CD8-positive, alpha-beta memory T cell (primary cell): Measurements from ENCODE around the gene PCDHGB3. TPM values are rescaled to one million over a fixed set of nuclear protein-coding genes. Genes with fewer than 3 reads are reported as not detected.
"Not testable (repeated sequence)": the region's sequence is repeated elsewhere in the genome, so short reads cannot be mapped to it uniquely, and the experiment has no call there.

Experiments used
- CTCF ChIA-PET: fragments of 350-600 bp; sonication (Branson Sonifier 250); formaldehyde crosslinking; loops from one replicate; lab custom pipeline; 2021; ENCODE audit warnings: antibody characterized with exemption; lab: Charles Lee
- POLR2A ChIA-PET: fragments of 350-600 bp; sonication (Branson Sonifier 250); formaldehyde crosslinking; loops from one replicate; lab custom pipeline; 2021; ENCODE audit warnings: antibody characterized with exemption; lab: Charles Lee
- DNase-seq, 5 donors: peaks; one replicate each; pipeline versions ENCODE4 v3.0.0 to v3.0.0-alpha.2; 2020 to 2022; ENCODE audit warnings: mixed read lengths in 1 of 5
- H3K27ac ChIP-seq: one replicate; pipeline ENCODE4 v1.7.0; 2013; ENCODE audit warnings: low read depth, mild to moderate bottlenecking, low read length, moderate library complexity
- H3K27me3 ChIP-seq: 2 replicates; pipeline ENCODE4 v1.7.0; 2013; ENCODE audit warnings: low read length, mild to moderate bottlenecking; ENCODE audit not compliant: insufficient read depth, poor library complexity, severe bottlenecking
- H3K36me3 ChIP-seq: 2 replicates; pipeline ENCODE4 v1.7.0; 2013; ENCODE audit warnings: mild to moderate bottlenecking, low read length, moderate library complexity; ENCODE audit not compliant: insufficient read depth
- H3K4me1 ChIP-seq: 2 replicates; pipeline ENCODE4 v1.7.0; 2013; ENCODE audit warnings: mild to moderate bottlenecking, low read length, moderate library complexity; ENCODE audit not compliant: insufficient read depth
- H3K4me3 ChIP-seq: 2 replicates; pipeline ENCODE4 v1.7.0; 2013; ENCODE audit warnings: mild to moderate bottlenecking, low read length
- H3K9me3 ChIP-seq: 2 replicates; pipeline ENCODE4 v1.7.0; 2013; ENCODE audit warnings: mild to moderate bottlenecking, low read length
- H3K27ac Mint-ChIP-seq, 8 donors: one replicate each; pipeline ENCODE4 v1.8.0; 2020 to 2021; ENCODE audit warnings: mixed read lengths in 8 of 8, mild to moderate bottlenecking in 6 of 8, inconsistent platforms in 3 of 8, moderate library complexity in 3 of 8
- H3K27me3 Mint-ChIP-seq, 2 donors: one replicate each; pipeline ENCODE4 v1.8.0; 2020 to 2021; ENCODE audit warnings: mixed read lengths in 2 of 2, mild to moderate bottlenecking in 1 of 2, moderate library complexity in 1 of 2
- H3K36me3 Mint-ChIP-seq, 3 donors: one replicate each; pipeline ENCODE4 v1.8.0; 2020 to 2021; ENCODE audit warnings: mixed read lengths in 3 of 3, inconsistent platforms in 1 of 3, mild to moderate bottlenecking in 1 of 3
- H3K4me1 Mint-ChIP-seq, 3 donors: one replicate each; pipeline ENCODE4 v1.8.0; 2020 to 2021; ENCODE audit warnings: mixed read lengths in 3 of 3, inconsistent platforms in 1 of 3, mild to moderate bottlenecking in 1 of 3
- H3K4me3 Mint-ChIP-seq, 7 donors: one replicate each; pipeline ENCODE4 v1.8.0; 2020 to 2021; ENCODE audit warnings: mixed read lengths in 7 of 7, mild to moderate bottlenecking in 6 of 7, moderate library complexity in 4 of 7, inconsistent platforms in 2 of 7
- H3K9me3 Mint-ChIP-seq, 5 donors: one replicate each; pipeline ENCODE4 v1.8.0; 2020 to 2022; ENCODE audit warnings: mixed read lengths in 5 of 5, mild to moderate bottlenecking in 3 of 5, moderate library complexity in 2 of 5, inconsistent platforms in 1 of 5
- polyA plus RNA-seq: library from polyadenylated mRNA; unstranded; fragments of 300-500 nt; fragmentation: Illumina TruSeq; gene quantifications from one replicate; pipeline ENCODE4 v1.2.3, GENCODE V29; 2021
- total RNA-seq, 2 experiments: library from RNA; stranded (reverse); gene quantifications; one replicate each; pipeline ENCODE4 v1.2.3, GENCODE V29; 2021

PCDHGB3 gene
- total RNA-seq (under 1 TPM; 0.18 to 0.28 TPM), polyA plus RNA-seq (not detected)

DNA sequence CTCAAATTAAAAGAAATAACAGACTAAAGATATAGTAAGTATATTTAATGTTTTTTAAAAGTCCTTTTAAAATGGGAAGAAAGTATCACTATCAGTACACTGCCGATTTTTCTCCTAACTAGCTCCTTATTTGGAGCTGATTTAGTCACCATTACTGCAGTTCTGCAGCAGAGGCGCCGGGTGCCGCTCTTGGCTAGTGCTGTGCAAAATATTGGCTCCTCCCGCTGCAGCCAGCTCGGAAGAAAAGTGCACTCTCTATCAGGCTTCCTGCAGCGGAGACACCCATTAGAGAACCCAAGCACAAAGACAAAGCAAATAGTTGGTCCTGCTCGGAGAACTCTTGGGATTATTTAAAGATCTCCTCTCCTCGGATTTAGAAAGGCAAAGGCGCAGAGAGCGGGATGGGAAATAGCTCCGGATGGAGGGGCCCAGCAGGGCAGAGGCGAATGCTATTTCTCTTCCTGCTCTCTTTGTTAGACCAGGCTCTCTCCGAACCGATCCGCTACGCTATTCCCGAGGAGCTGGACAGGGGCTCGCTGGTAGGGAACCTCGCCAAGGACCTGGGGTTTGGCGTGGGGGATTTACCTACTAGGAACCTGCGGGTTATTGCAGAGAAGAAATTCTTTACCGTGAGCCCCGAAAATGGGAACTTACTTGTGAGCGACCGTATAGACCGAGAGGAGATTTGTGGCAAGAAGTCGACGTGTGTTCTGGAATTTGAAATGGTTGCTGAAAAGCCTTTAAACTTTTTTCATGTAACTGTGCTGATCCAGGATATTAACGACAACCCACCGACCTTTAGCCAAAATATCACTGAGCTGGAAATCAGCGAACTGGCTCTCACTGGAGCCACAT is at the start of gene PCDHGB3:
Gene PCDHGB3, plus strand, starts transcription at position 249 of the 855 bp plus-strand sequence. Its CDS starts 153 bp downstream, at position 402.
- Mint-ChIP-seq H3K9me3 (peaks cover 22 to 68% (median 47%) of the 10 kb centered on the region in 5 donors), H3K36me3 (peaks cover 2 to 11% (median 3%) of the 10 kb centered on the region in 3 donors), H3K27me3 (peaks cover 65 to 83% of the 10 kb centered on the region in 2 donors), H3K27ac (peak within 1 kb of the TSS in 1 of 8 donors; percentile 7), H3K4me3 (peak within 1 kb of the TSS; percentile 66 to 87 (median 79)), H3K4me1 (peaks cover 5 to 9% (median 7%) of the 10 kb centered on the region in 3 donors)
- ChIA-PET POLR2A (no interaction called here), CTCF (interaction anchor here (1.0 to 1.8 kb wide), 3 partner anchors 27 to 194 kb away, joined by 3 to 6 read pairs (median 4); partner anchors contain the start of genes PCDHGA1 and PCDHGB5)
- Histone ChIP-seq H3K36me3 (no peaks in the 10 kb centered on the region), H3K4me3 (peak within 1 kb of the TSS; percentile 46), H3K27me3 (peaks cover 34% of the 10 kb centered on the region), H3K9me3 (peaks cover 10% of the 10 kb centered on the region), H3K27ac (no peak within 1 kb of the TSS), H3K4me1 (no peaks in the 10 kb centered on the region)
- DNase-seq = peak in 3 of 5 donors; percentile 15 to 20 (median 16)

DNA sequence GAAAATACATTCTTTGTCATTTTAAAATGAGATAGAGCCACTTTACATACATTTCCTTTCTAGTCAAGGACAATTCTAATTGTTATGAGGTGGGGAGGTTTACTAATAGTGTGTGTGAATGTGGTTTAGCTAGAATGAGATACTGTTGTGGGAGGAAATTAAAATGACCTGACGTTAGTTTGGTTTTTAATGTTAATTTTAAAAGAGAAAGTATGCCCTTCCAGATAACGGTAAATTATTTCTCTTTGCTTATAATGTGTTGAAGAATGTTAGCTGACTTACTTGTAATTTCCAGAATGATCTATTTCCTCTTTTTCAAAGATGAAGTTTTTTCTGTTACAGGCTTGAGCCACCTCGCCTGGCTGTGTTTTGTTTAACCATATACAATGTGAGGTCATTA is 47.8 kb upstream of the PCDHGB3 start:
- peaks cover 19 to 37% (median 32%) of the 10 kb centered on the region in 3 donors for H3K36me3 Mint-ChIP-seq
- H3K27me3 Mint-ChIP-seq = peaks cover 11 to 16% of the 10 kb centered on the region in 2 donors
- peaks cover 39% of the 10 kb centered on the region for H3K9me3 ChIP-seq

GRCh38 chr5:141326088-141326854 is 43.8 kb upstream of the PCDHGB3 start:
- ChIA-PET POLR2A (interaction anchor here (0.6 to 1.0 kb wide), 3 partner anchors 199 to 238 kb away, joined by 4 to 8 read pairs (median 4); no protein-coding TSS in a partner anchor), CTCF (interaction anchor here (0.8 to 2.1 kb wide), 4 partner anchors 195 to 237 kb away, joined by 3 to 5 read pairs (median 4); no protein-coding TSS in a partner anchor)
- Mint-ChIP-seq H3K9me3 (peaks cover 16 to 63% (median 52%) of the 10 kb centered on the region in 5 donors), H3K4me3 (peak overlapping the region; percentile 81 to 96 (median 94)), H3K27ac (peak overlapping the region; percentile 25 to 96 (median 92)), H3K4me1 (peaks cover 9 to 31% (median 12%) of the 10 kb centered on the region in 3 donors), H3K27me3 (peaks cover 35 to 51% of the 10 kb centered on the region in 2 donors), H3K36me3 (peaks cover 2 to 4% (median 4%) of the 10 kb centered on the region in 3 donors)
- peak; percentile 22 to 79 (median 59) for DNase-seq
- H3K27me3 ChIP-seq = peaks cover 3% of the 10 kb centered on the region
- H3K36me3 ChIP-seq = no peaks in the 10 kb centered on the region
- peak overlapping the region; percentile 60 for H3K4me3 ChIP-seq
- H3K27ac ChIP-seq = no peak overlapping the region
- H3K4me1 ChIP-seq = peaks cover 8% of the 10 kb centered on the region
- peaks cover 13% of the 10 kb centered on the region for H3K9me3 ChIP-seq

More for the DNA sequence above, 47.8 kb upstream of the PCDHGB3 start:
- H3K4me3 ChIP-seq = no peak overlapping the region
- no peak for DNase-seq
- H3K27ac ChIP-seq = no peak overlapping the region
- peaks cover 35 to 57% (median 41%) of the 10 kb centered on the region in 3 donors for H3K4me1 Mint-ChIP-seq
- H3K4me3 Mint-ChIP-seq = peak overlapping the region in 4 of 7 donors; percentile 16 to 91 (median 34)
- H3K27ac Mint-ChIP-seq = peak overlapping the region in 2 of 8 donors; percentile 27 to 99
- H3K27me3 ChIP-seq = no peaks in the 10 kb centered on the region
- CTCF ChIA-PET = interaction anchor here (1.2 kb wide), 1 partner anchor 236 kb away, joined by 4 read pairs; no protein-coding TSS in a partner anchor
- H3K4me1 ChIP-seq = peaks cover 20% of the 10 kb centered on the region
- H3K36me3 ChIP-seq = peaks cover 12% of the 10 kb centered on the region
- POLR2A ChIA-PET = no interaction called here
- H3K9me3 Mint-ChIP-seq = peaks cover 38 to 72% (median 62%) of the 10 kb centered on the region in 5 donors

GRCh38 chr5:141328231-141328630 is 41.8 kb upstream of the PCDHGB3 start:
- Histone ChIP-seq H3K36me3 (no peaks in the 10 kb centered on the region), H3K9me3 (no peaks in the 10 kb centered on the region), H3K4me1 (peaks cover 4% of the 10 kb centered on the region), H3K27me3 (peaks cover 3% of the 10 kb centered on the region), H3K27ac (no peak overlapping the region), H3K4me3 (no peak overlapping the region)
- H3K36me3 Mint-ChIP-seq = peaks cover 1 to 6% (median 2%) of the 10 kb centered on the region in 3 donors
- H3K4me3 Mint-ChIP-seq = no peak overlapping the region
- CTCF ChIA-PET = interaction anchor here (1.0 to 3.5 kb wide), 3 partner anchors 9 to 236 kb away, joined by 4 to 28 read pairs (median 5); partner anchors contain the start of gene TAF7
- H3K9me3 Mint-ChIP-seq = peaks cover 14 to 58% (median 52%) of the 10 kb centered on the region in 5 donors
- H3K4me1 Mint-ChIP-seq = peaks cover 9 to 18% (median 10%) of the 10 kb centered on the region in 3 donors
- no peak for DNase-seq
- POLR2A ChIA-PET = interaction anchor here (1.0 kb wide), 1 partner anchor 8 kb away, joined by 3 read pairs; no protein-coding TSS in a partner anchor
- no peak overlapping the region for H3K27ac Mint-ChIP-seq
- H3K27me3 Mint-ChIP-seq = peaks cover 46 to 64% of the 10 kb centered on the region in 2 donors

DNA sequence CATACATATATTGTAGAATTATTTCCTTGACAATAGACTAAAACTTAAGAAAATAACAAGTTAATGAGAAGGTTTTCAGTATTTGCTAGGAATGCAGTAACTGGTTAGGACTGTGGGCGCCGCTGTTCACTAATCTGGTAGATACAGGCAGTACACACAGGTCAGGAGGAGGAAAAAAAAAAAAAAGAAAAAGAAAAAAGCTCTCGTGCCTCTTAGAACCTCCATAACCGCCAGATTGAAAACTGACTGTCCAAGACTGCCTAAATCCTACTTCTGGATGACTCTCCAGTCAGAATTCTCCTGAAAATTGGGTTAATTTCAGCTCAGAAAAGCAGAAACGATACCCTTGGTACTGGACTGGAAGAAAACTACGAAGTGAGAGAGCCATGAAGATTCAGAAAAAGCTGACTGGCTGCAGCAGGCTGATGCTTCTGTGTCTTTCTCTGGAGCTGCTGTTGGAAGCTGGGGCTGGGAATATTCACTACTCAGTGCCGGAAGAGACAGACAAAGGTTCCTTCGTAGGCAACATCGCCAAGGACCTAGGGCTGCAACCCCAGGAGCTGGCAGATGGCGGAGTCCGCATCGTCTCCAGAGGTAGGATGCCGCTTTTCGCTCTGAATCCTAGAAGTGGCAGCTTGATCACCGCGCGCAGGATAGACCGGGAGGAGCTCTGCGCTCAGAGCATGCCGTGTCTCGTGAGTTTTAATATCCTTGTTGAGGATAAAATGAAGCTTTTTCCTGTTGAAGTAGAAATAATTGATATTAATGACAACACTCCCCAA is 39.6 kb upstream of the PCDHGB3 start, which contains the start of gene PCDHGA1:
Gene PCDHGA1, plus strand, starts transcription at position 216 of the 782 bp plus-strand sequence.
- H3K27ac Mint-ChIP-seq = no peak within 1 kb of the TSS
- H3K27ac ChIP-seq = no peak within 1 kb of the TSS
- peak in 2 of 5 donors; percentile 8 to 51 for DNase-seq
- H3K36me3 Mint-ChIP-seq = peaks cover 4 to 10% (median 5%) of the 10 kb centered on the region in 3 donors
- POLR2A ChIA-PET = interaction anchor here (0.5 to 1.2 kb wide), 3 partner anchors 10 to 65 kb away, joined by 3 to 8 read pairs (median 6); partner anchors contain the start of gene TAF7
- peaks cover 28 to 73% (median 65%) of the 10 kb centered on the region in 5 donors for H3K9me3 Mint-ChIP-seq
- peaks cover 63 to 83% of the 10 kb centered on the region in 2 donors for H3K27me3 Mint-ChIP-seq
- CTCF ChIA-PET = interaction anchor here (1.0 to 3.5 kb wide), 8 partner anchors 9 to 237 kb away, joined by 3 to 28 read pairs (median 3); partner anchors contain the start of genes PCDHGB3 and TAF7
- no peaks in the 10 kb centered on the region for H3K36me3 ChIP-seq
- H3K4me3 Mint-ChIP-seq = peak within 1 kb of the TSS; percentile 18 to 78 (median 50)
- no peak within 1 kb of the TSS for H3K4me3 ChIP-seq
- peaks cover 4% of the 10 kb centered on the region for H3K4me1 ChIP-seq
- peaks cover 3% of the 10 kb centered on the region for H3K27me3 ChIP-seq
- H3K4me1 Mint-ChIP-seq = peaks cover 9 to 18% (median 10%) of the 10 kb centered on the region in 3 donors
- H3K9me3 ChIP-seq = no peaks in the 10 kb centered on the region

GRCh38 chr5:141332571-141332970 is 37.5 kb upstream of the PCDHGB3 start:
- H3K27ac ChIP-seq, H3K4me1 ChIP-seq, H3K4me1 Mint-ChIP-seq, H3K27me3 ChIP-seq, H3K27ac Mint-ChIP-seq, H3K9me3 ChIP-seq, H3K4me3 ChIP-seq, DNase-seq, H3K36me3 ChIP-seq, H3K4me3 Mint-ChIP-seq, POLR2A ChIA-PET: not testable (repeated sequence)
- Mint-ChIP-seq H3K36me3 (peaks cover 4 to 20% (median 7%) of the 10 kb centered on the region in 3 donors), H3K27me3 (peaks cover 73 to 86% of the 10 kb centered on the region in 2 donors), H3K9me3 (peaks cover 41 to 78% (median 74%) of the 10 kb centered on the region in 5 donors)
- CTCF ChIA-PET = interaction anchor here (2.8 kb wide), 1 partner anchor 12 kb away, joined by 12 read pairs; the partner anchor contains the start of gene TAF7
